SU-DHL-6 (cell line): ENCODE data around the gene PARN.

ENCODE experiments used
- H2AFZ ChIP-seq: fragments of 200-600 bp; sonication (generic); 2 replicates; pipeline ENCODE4 v1.6.1; 2014; ENCODE audit warnings: low read depth, mild to moderate bottlenecking, moderate library complexity, mixed read lengths, antibody characterized with exemption, low read length; ENCODE audit not compliant: severe bottlenecking
- H3F3A ChIP-seq: fragments of 200-600 bp; shearing (Covaris generic); 2 replicates; pipeline ENCODE4 v1.6.0; 2016; ENCODE audit warnings: antibody characterized with exemption, mild to moderate bottlenecking; ENCODE audit not compliant: insufficient read depth
- H3K27ac ChIP-seq: fragments of 200-600 bp; sonication (generic); 2 replicates; pipeline ENCODE4 v1.5.1; 2016; ENCODE audit warnings: low read depth, mild to moderate bottlenecking, low read length, moderate library complexity, mixed read lengths
- H3K27me3 ChIP-seq: fragments of 200-600 bp; sonication (generic), shearing (Covaris generic); 2 replicates; pipeline ENCODE4 v1.6.0; 2014; ENCODE audit warnings: mild to moderate bottlenecking, low read length
- H3K36me3 ChIP-seq: fragments of 200-600 bp; sonication (generic); 2 replicates; pipeline ENCODE4 v1.6.1; 2014; ENCODE audit warnings: mild to moderate bottlenecking, low read length, mixed read lengths
- H3K4me2 ChIP-seq: fragments of 300-600, 200-600 bp; shearing (Covaris generic), sonication (generic); 2 replicates; pipeline ENCODE4 v1.6.0; 2014; ENCODE audit warnings: low read length, low read depth, mild to moderate bottlenecking; ENCODE audit not compliant: poor library complexity, severe bottlenecking
- H3K4me3 ChIP-seq: fragments of 200-600 bp; sonication (generic); 2 replicates; pipeline ENCODE4 v1.5.1; 2014; ENCODE audit warnings: antibody characterized with exemption, low read length, mild to moderate bottlenecking, mixed read lengths; ENCODE audit not compliant: insufficient read depth, poor library complexity, severe bottlenecking
- H3K79me2 ChIP-seq: fragments of 200-600 bp; sonication (generic); 2 replicates; pipeline ENCODE4 v1.6.1; 2014; ENCODE audit warnings: mild to moderate bottlenecking, low read length, moderate library complexity; ENCODE audit not compliant: insufficient read depth
- H3K9ac ChIP-seq: fragments of 200-600 bp; sonication (generic); 2 replicates; pipeline ENCODE4 v1.7.0; 2014; ENCODE audit warnings: mild to moderate bottlenecking, low read length
- H3K9me2 ChIP-seq: fragments of 200-600 bp; sonication (generic); replicated peaks from 2 replicates; pipeline ENCODE4 v1.6.1; 2014; ENCODE audit warnings: low read length; ENCODE audit not compliant: insufficient read depth
- H3K9me3 ChIP-seq: fragments of 200-600 bp; sonication (generic); 2 replicates; pipeline ENCODE4 v1.6.1; 2014; ENCODE audit warnings: low read length, mixed read lengths; ENCODE audit not compliant: insufficient read depth
- H4K20me1 ChIP-seq: fragments of 200-600 bp; sonication (generic); 2 replicates; pipeline ENCODE4 v1.6.1; 2014; ENCODE audit warnings: low read depth, mild to moderate bottlenecking, antibody characterized with exemption, low read length, moderate library complexity, mixed read lengths
- EZH2phosphoT487 ChIP-seq: fragments of 200-600 bp; sonication (generic), shearing (Covaris generic); conservative IDR thresholded peaks from 2 replicates; pipeline ENCODE4 v1.6.1; 2018; ENCODE audit warnings: mild to moderate bottlenecking, antibody characterized with exemption, low read length, moderate library complexity, mixed read lengths
- TF ChIP-seq, protein P1 (sequence below): fragments of 200-600 bp; sonication (generic); IDR thresholded peaks from one replicate; pipeline ENCODE4 v1.5.1; 2017; ENCODE audit warnings: antibody characterized with exemption, mild to moderate bottlenecking, low read length, moderate library complexity; ENCODE audit not compliant: insufficient read depth, poor library complexity, severe bottlenecking

PARN gene

DNA sequence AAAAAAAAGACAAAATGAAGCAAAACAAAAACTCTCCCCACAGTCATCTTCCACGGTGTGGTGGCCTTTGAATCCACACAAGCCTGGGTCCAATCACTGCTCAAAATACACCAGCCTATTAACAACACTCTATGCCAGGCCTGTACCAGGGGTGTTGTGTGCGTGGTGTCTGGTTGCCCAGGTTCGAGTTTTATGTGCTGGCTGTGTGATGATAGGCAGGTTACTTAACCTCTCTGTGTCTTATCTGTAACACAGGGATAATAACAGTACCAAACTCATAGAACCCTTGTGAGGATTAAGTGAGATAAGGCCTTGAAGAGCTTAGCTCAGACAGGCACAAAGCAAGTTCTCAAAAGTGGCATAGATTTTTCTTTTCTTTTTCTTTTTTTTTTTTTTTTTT lies 235.2 kb downstream of the PARN start:
- no peaks in the 10 kb centered on the region for H3K9me3 ChIP-seq
- H3K9ac ChIP-seq: no peak overlapping the region
- H3K9me2 ChIP-seq: no peaks in the 10 kb centered on the region
- no peak overlapping the region for H2AFZ ChIP-seq
- no peak for TF ChIP-seq EZH2phosphoT487
- TF ChIP-seq, protein P1, sequence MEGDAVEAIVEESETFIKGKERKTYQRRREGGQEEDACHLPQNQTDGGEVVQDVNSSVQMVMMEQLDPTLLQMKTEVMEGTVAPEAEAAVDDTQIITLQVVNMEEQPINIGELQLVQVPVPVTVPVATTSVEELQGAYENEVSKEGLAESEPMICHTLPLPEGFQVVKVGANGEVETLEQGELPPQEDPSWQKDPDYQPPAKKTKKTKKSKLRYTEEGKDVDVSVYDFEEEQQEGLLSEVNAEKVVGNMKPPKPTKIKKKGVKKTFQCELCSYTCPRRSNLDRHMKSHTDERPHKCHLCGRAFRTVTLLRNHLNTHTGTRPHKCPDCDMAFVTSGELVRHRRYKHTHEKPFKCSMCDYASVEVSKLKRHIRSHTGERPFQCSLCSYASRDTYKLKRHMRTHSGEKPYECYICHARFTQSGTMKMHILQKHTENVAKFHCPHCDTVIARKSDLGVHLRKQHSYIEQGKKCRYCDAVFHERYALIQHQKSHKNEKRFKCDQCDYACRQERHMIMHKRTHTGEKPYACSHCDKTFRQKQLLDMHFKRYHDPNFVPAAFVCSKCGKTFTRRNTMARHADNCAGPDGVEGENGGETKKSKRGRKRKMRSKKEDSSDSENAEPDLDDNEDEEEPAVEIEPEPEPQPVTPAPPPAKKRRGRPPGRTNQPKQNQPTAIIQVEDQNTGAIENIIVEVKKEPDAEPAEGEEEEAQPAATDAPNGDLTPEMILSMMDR: no peak
- H3F3A ChIP-seq: no peaks in the 10 kb centered on the region
- no peaks in the 10 kb centered on the region for H3K79me2 ChIP-seq
- H3K36me3 ChIP-seq: no peaks in the 10 kb centered on the region
- no peak overlapping the region for H3K27ac ChIP-seq
- H3K4me3 ChIP-seq: no peak overlapping the region
- H4K20me1 ChIP-seq: no peaks in the 10 kb centered on the region
- no peaks in the 10 kb centered on the region for H3K27me3 ChIP-seq
- H3K4me2 ChIP-seq: no peak overlapping the region

DNA sequence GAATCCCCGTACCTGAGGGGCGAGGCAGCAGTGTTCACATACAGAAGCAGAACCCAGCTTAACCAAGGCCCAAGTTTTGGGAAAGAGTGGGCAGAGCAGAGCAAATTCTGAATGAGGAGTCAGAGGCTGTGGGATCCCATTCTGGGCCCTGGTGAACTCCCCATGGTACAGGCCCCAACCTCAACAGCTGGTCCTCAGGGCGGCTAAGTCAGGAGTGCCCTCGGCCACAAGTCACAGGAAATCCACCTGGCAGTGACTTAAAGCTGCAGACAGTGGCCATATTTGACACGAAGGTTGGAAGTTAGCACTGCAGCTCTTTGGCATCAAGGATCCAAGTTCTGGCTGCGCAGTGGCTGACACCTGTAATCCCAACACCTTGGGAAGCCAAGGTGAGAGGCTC lies 237.1 kb downstream of the PARN start:
- TF ChIP-seq, protein P1: no peak
- no peak for TF ChIP-seq EZH2phosphoT487

DNA sequence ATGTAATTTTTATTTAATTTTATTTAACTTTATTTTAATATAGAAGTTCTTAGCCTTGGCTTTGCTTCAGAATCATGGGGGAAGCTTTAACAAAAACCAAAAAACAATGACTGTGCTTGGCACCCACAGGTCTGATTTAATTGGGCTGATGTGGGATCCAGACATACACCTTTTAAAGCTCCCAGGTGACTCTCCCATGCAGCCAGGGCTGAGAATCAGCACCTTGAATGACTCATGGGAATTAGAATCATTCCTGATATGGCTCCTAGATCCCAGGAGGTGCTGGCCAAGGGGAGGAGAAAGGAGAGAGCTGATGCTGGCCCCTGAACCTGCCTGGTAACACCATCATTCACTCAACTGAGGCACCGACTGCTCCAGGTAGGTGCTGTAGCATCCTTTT lies 240.7 kb downstream of the PARN start:
- no peak overlapping the region for H3K4me3 ChIP-seq
- H3K79me2 ChIP-seq: no peaks in the 10 kb centered on the region
- no peak overlapping the region for H2AFZ ChIP-seq
- H4K20me1 ChIP-seq: no peaks in the 10 kb centered on the region
- TF ChIP-seq EZH2phosphoT487: no peak
- TF ChIP-seq, protein P1: no peak
- H3K9me2 ChIP-seq: no peaks in the 10 kb centered on the region
- no peaks in the 10 kb centered on the region for H3K9me3 ChIP-seq
- no peaks in the 10 kb centered on the region for H3K27me3 ChIP-seq
- no peaks in the 10 kb centered on the region for H3F3A ChIP-seq
- no peaks in the 10 kb centered on the region for H3K36me3 ChIP-seq
- no peak overlapping the region for H3K4me2 ChIP-seq
- H3K27ac ChIP-seq: no peak overlapping the region
- no peak overlapping the region for H3K9ac ChIP-seq

More for the DNA sequence above, 237.1 kb downstream of the PARN start:
- no peak overlapping the region for H3K9ac ChIP-seq
- H3K27me3 ChIP-seq: no peaks in the 10 kb centered on the region
- no peaks in the 10 kb centered on the region for H4K20me1 ChIP-seq
- no peaks in the 10 kb centered on the region for H3K9me2 ChIP-seq
- H2AFZ ChIP-seq: no peak overlapping the region
- H3K4me3 ChIP-seq: no peak overlapping the region
- no peaks in the 10 kb centered on the region for H3K79me2 ChIP-seq
- no peak overlapping the region for H3K4me2 ChIP-seq
- H3F3A ChIP-seq: no peaks in the 10 kb centered on the region
- H3K27ac ChIP-seq: no peak overlapping the region
- no peaks in the 10 kb centered on the region for H3K9me3 ChIP-seq
- H3K36me3 ChIP-seq: no peaks in the 10 kb centered on the region

DNA sequence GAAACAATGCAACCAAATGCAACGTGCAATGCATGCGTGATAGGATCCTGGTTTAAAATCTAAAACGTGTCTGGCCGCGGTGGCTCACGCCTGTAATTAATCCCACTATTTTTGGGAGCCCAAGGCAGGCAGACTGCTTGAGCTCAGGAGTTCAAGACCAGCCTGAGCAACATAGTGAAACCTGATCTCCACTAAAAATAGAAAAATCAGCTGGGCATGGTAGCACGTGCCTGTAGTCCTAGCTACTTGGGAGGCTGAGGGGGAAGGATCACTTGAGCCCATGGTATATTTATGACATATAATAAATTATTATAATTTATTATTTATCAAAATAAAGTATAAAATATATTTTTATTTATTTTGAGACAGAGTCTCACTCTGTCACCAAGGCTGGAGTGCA lies 241.8 kb downstream of the PARN start:
- H3K4me2 ChIP-seq: no peak overlapping the region
- no peaks in the 10 kb centered on the region for H3F3A ChIP-seq
- H4K20me1 ChIP-seq: no peaks in the 10 kb centered on the region
- H3K79me2 ChIP-seq: no peaks in the 10 kb centered on the region
- no peak overlapping the region for H3K9ac ChIP-seq
- no peaks in the 10 kb centered on the region for H3K36me3 ChIP-seq
- H3K27me3 ChIP-seq: no peaks in the 10 kb centered on the region
- H3K9me2 ChIP-seq: no peaks in the 10 kb centered on the region
- TF ChIP-seq EZH2phosphoT487: no peak
- TF ChIP-seq, protein P1: no peak
- H3K9me3 ChIP-seq: no peaks in the 10 kb centered on the region
- H3K4me3 ChIP-seq: no peak overlapping the region
- no peak overlapping the region for H3K27ac ChIP-seq
- H2AFZ ChIP-seq: no peak overlapping the region
